MCF 10A (cell line): Measurements from ENCODE around the gene NELL2. TPM values are rescaled to one million over a fixed set of nuclear protein-coding genes. Genes with fewer than 3 reads are reported as not detected.

Experiments
- BruUV-seq: library from RNA; stranded (reverse); fragments of 400-500 nt; replicated peaks from 2 replicates; lab custom pipeline; 2021; lab: Mats Ljungman, UMichigan
- CTCF ChIA-PET: fragments of 300-600 bp; sonication (Branson Sonifier 250); formaldehyde crosslinking; extraction: SDS; loops from one replicate; lab custom pipeline; 2021; ENCODE audit warnings: antibody characterized with exemption, inconsistent platforms; lab: Yijun Ruan, JAX
- POLR2A ChIA-PET: fragments of 300-600, 350-650 bp; sonication (Branson Sonifier 250); formaldehyde crosslinking; extraction: SDS; loops from one replicate; lab custom pipeline; 2020; ENCODE audit warnings: antibody characterized with exemption, inconsistent platforms; lab: Yijun Ruan, JAX
- DNase-seq: peaks from one replicate; pipeline ENCODE4 v3.0.0-alpha.2; 2018; ENCODE audit not compliant: unreplicated experiment
- H3K27ac Mint-ChIP-seq: one replicate; pipeline ENCODE4 v1.8.0; 2022; ENCODE audit warnings: mild to moderate bottlenecking, low read depth, mixed read lengths; ENCODE audit not compliant: unreplicated experiment
- H3K27me3 Mint-ChIP-seq: one replicate; pipeline ENCODE4 v1.8.0; 2022; ENCODE audit warnings: mixed read lengths; ENCODE audit not compliant: insufficient read depth, unreplicated experiment
- H3K36me3 Mint-ChIP-seq: one replicate; pipeline ENCODE4 v1.8.0; 2022; ENCODE audit warnings: mild to moderate bottlenecking, moderate library complexity, mixed read lengths; ENCODE audit not compliant: insufficient read depth, unreplicated experiment
- H3K4me1 Mint-ChIP-seq: one replicate; pipeline ENCODE4 v1.8.0; 2022; ENCODE audit warnings: mixed read lengths; ENCODE audit not compliant: insufficient read depth, unreplicated experiment
- H3K4me3 Mint-ChIP-seq: one replicate; pipeline ENCODE4 v1.8.0; 2022; ENCODE audit warnings: mild to moderate bottlenecking, moderate library complexity, mixed read lengths; ENCODE audit not compliant: unreplicated experiment
- H3K9me3 Mint-ChIP-seq: one replicate; pipeline ENCODE4 v1.8.0; 2022; ENCODE audit warnings: mixed read lengths; ENCODE audit not compliant: unreplicated experiment
- CTCF ChIP-seq: fragments of 200-600 bp; IDR thresholded peaks from one replicate; pipeline ENCODE4 v1.8.0; 2022; ENCODE audit warnings: antibody characterized with exemption, mild to moderate bottlenecking; ENCODE audit not compliant: unreplicated experiment
- intact Hi-C: fragments of 100-400 bp; cut with micrococcal nuclease; formaldehyde crosslinking; loops from 2 replicates; pipeline ENCODE4 v1.14.1; 2022
- total RNA-seq: library from RNA; stranded (reverse); gene quantifications from 2 replicates; pipeline ENCODE4 v1.2.3, GENCODE V29; 2022

Gene NELL2
- total RNA-seq, 1 experiment from 2014 or later, result not detected

GRCh38 chr12:44779766-44780165, 96.3 kb downstream of the NELL2 start:
- no peaks in the 10 kb centered on the region for H3K36me3 Mint-ChIP-seq
- no TSS peak for BruUV-seq
- no peak for DNase-seq
- no peak overlapping the region for H3K27ac Mint-ChIP-seq
- intact Hi-C loops, result loop anchor here (10.0 kb wide), 1 partner anchor 765 kb away; no protein-coding TSS in a partner anchor
- CTCF ChIA-PET, result no interaction called here
- peaks cover 6% of the 10 kb centered on the region for H3K9me3 Mint-ChIP-seq
- H3K27me3 Mint-ChIP-seq, result peaks cover 60% of the 10 kb centered on the region
- POLR2A ChIA-PET, result no interaction called here
- TF ChIP-seq CTCF, result no peak
- H3K4me1 Mint-ChIP-seq, result no peaks in the 10 kb centered on the region
- no peak overlapping the region for H3K4me3 Mint-ChIP-seq

- POLR2A ChIA-PET, result no interaction called here
- intact Hi-C loops, result loop anchor here (10.0 kb wide), 1 partner anchor 764 kb away; no protein-coding TSS in a partner anchor
- no peak for TF ChIP-seq CTCF
- Mint-ChIP-seq H3K9me3 (peaks cover 1% of the 10 kb centered on the region), H3K4me1 (no peaks in the 10 kb centered on the region), H3K27ac (no peak overlapping the region), H3K36me3 (no peaks in the 10 kb centered on the region), H3K4me3 (no peak overlapping the region), H3K27me3 (peaks cover 60% of the 10 kb centered on the region)
- DNase-seq, result no peak
- CTCF ChIA-PET, result no interaction called here
- no TSS peak for BruUV-seq
Measured at GRCh38 chr12:44778863-44779262, 97.3 kb downstream of the NELL2 start.

GRCh38 chr12:44777044-44777443, 99.1 kb downstream of the NELL2 start:
- Mint-ChIP-seq H3K9me3 (no peaks in the 10 kb centered on the region), H3K4me3 (no peak overlapping the region), H3K36me3 (no peaks in the 10 kb centered on the region), H3K27me3 (peaks cover 60% of the 10 kb centered on the region), H3K27ac (no peak overlapping the region), H3K4me1 (no peaks in the 10 kb centered on the region)
- no peak for TF ChIP-seq CTCF
- CTCF ChIA-PET, result no interaction called here
- DNase-seq, result no peak
- intact Hi-C loops, result loop anchor here (10.0 kb wide), 1 partner anchor 762 kb away; no protein-coding TSS in a partner anchor
- POLR2A ChIA-PET, result no interaction called here
- no TSS peak for BruUV-seq

- ChIA-PET POLR2A (interaction anchor here (0.6 kb wide), 1 partner anchor 313 kb away, joined by 4 read pairs; no protein-coding TSS in a partner anchor), CTCF (interaction anchor here (1.7 kb wide), 1 partner anchor 14 kb away, joined by 4 read pairs; no protein-coding TSS in a partner anchor)
- Mint-ChIP-seq H3K27ac (no peak overlapping the region), H3K4me3 (no peak overlapping the region), H3K9me3 (no peaks in the 10 kb centered on the region), H3K27me3 (peaks cover 60% of the 10 kb centered on the region), H3K36me3 (no peaks in the 10 kb centered on the region), H3K4me1 (no peaks in the 10 kb centered on the region)
- DNase-seq, result no peak
- intact Hi-C loops, result loop anchor here (10.0 kb wide), 1 partner anchor 761 kb away; no protein-coding TSS in a partner anchor
- BruUV-seq, result no TSS peak
- no peak for TF ChIP-seq CTCF
Measured at GRCh38 chr12:44775901-44776300, 100.2 kb downstream of the NELL2 start.
